K562 (cell line): Measurements from ENCODE around the gene NUB1. TPM values are rescaled to one million over a fixed set of nuclear protein-coding genes. Genes with fewer than 3 reads are reported as not detected.

Experiments used
- CREB1 ChIP-seq, 2 experiments: sonication (generic) in 1 of 2; formaldehyde crosslinking in 1 of 2; IDR thresholded peaks; 2 replicates each; pipeline versions ENCODE4 v1.6.1 to v1.8.0; 2012 to 2022; ENCODE audit warnings: inconsistent platforms in 1 of 2, mild to moderate bottlenecking in 1 of 2, missing genetic modification reagents in 1 of 2, moderate library complexity in 1 of 2
- HEY1 ChIP-seq: fragments of 250-450 bp; sonication (Bioruptor Pico); IDR thresholded peaks from 2 replicates; pipeline ENCODE4 v1.5.0; 2020; ENCODE audit warnings: mild to moderate bottlenecking, moderate library complexity, borderline replicate concordance
- HNRNPK ChIP-seq: fragments of 200-400 bp; formaldehyde crosslinking; IDR thresholded peaks from one replicate; pipeline ENCODE4 v1.6.1; 2018; ENCODE audit warnings: mild to moderate bottlenecking, low read depth, low read length; ENCODE audit not compliant: poor library complexity, severe bottlenecking
- KLF16 ChIP-seq: IDR thresholded peaks from 2 replicates; pipeline ENCODE4 v1.6.1; 2016; ENCODE audit warnings: antibody characterized with exemption
- NCOA6 ChIP-seq: fragments of 450-650 bp; IDR thresholded peaks from 2 replicates; pipeline ENCODE4 v1.6.1; 2017; ENCODE audit warnings: mild to moderate bottlenecking
- POLR2G ChIP-seq: fragments of 200-400 bp; formaldehyde crosslinking; IDR thresholded peaks from 2 replicates; pipeline ENCODE4 v1.6.1; 2017; ENCODE audit warnings: low read depth, mild to moderate bottlenecking, antibody characterized with exemption, low read length, moderate library complexity
- PTRF ChIP-seq: fragments of 450-650 bp; IDR thresholded peaks from 2 replicates; pipeline ENCODE4 v1.6.1; 2016; ENCODE audit warnings: mild to moderate bottlenecking, missing genetic modification characterization, missing compliant biosample characterization
- SMARCA4 ChIP-seq: fragments of 450-650 bp; IDR thresholded peaks from 2 replicates; pipeline ENCODE4 v1.6.1; 2016
- ZNF507 ChIP-seq: conservative IDR thresholded peaks from 2 replicates; pipeline ENCODE4 v1.6.1; 2017; ENCODE audit warnings: missing genetic modification characterization, missing compliant biosample characterization
- ZNF57 ChIP-seq: fragments of 450-650 bp; formaldehyde crosslinking; IDR thresholded peaks from 2 replicates; pipeline ENCODE4 v1.4.0; 2020; ENCODE audit warnings: mild to moderate bottlenecking, moderate library complexity
- polyA plus RNA-seq, 8 experiments: library from polyadenylated mRNA; depleted of rRNA in 4 of 8; stranded (reverse) in 5 of 8; unstranded in 3 of 8; fragments of >200 nt; fragmentation: Nextera tagmentation in 2 of 8; fragmentation: Illumina TruSeq in 1 of 8; extraction: Ambion mirVana in 2 of 8; extraction: Trizol in 1 of 8; gene quantifications; 2 replicates each; pipeline versions ENCODE4 v1.2.1 to v1.2.3, GENCODE V29; 2011 to 2014; ENCODE audit warnings: inconsistent platforms in 1 of 8, missing spikeins in 1 of 8
- total RNA-seq, 7 experiments: library from RNA; depleted of rRNA in 6 of 7; stranded (reverse); fragments of >200 nt in 6 of 7; fragmentation: Illumina TruSeq in 2 of 7; extraction: Trizol in 2 of 7; gene quantifications; 2 replicates each; pipeline versions ENCODE4 v1.2.1 to v1.2.3, GENCODE V29; 2011 to 2021; ENCODE audit warnings: low replicate concordance in 1 of 7
- TF ChIP-seq, protein P1 (sequence below): fragments of 250-450 bp; sonication (Bioruptor Pico); IDR thresholded peaks from 2 replicates; pipeline ENCODE4 v1.5.1; 2021; ENCODE audit warnings: mild to moderate bottlenecking
- TF ChIP-seq, protein P2 (sequence below): fragments of 450-650 bp; IDR thresholded peaks from 2 replicates; pipeline ENCODE4 v1.7.1; 2018; ENCODE audit warnings: mild to moderate bottlenecking, low read depth; ENCODE audit not compliant: partially characterized antibody
- TF ChIP-seq, protein P3 (sequence below): fragments of 250-450 bp; sonication (Bioruptor Pico); IDR thresholded peaks from 2 replicates; pipeline ENCODE4 v1.5.0; 2020; ENCODE audit warnings: mild to moderate bottlenecking, borderline replicate concordance
- TF ChIP-seq, protein P4 (sequence below): fragments of 250-450 bp; sonication (Bioruptor Pico); IDR thresholded peaks from 2 replicates; pipeline ENCODE4 v1.4.0; 2020

The NUB1 gene
- total and polyA plus RNA-seq, 9 of the 15 experiments (the other 6 are each of a cell fraction or from before 2014, with no cell fraction given): 43.2 to 159 (median 85.2) TPM

DNA sequence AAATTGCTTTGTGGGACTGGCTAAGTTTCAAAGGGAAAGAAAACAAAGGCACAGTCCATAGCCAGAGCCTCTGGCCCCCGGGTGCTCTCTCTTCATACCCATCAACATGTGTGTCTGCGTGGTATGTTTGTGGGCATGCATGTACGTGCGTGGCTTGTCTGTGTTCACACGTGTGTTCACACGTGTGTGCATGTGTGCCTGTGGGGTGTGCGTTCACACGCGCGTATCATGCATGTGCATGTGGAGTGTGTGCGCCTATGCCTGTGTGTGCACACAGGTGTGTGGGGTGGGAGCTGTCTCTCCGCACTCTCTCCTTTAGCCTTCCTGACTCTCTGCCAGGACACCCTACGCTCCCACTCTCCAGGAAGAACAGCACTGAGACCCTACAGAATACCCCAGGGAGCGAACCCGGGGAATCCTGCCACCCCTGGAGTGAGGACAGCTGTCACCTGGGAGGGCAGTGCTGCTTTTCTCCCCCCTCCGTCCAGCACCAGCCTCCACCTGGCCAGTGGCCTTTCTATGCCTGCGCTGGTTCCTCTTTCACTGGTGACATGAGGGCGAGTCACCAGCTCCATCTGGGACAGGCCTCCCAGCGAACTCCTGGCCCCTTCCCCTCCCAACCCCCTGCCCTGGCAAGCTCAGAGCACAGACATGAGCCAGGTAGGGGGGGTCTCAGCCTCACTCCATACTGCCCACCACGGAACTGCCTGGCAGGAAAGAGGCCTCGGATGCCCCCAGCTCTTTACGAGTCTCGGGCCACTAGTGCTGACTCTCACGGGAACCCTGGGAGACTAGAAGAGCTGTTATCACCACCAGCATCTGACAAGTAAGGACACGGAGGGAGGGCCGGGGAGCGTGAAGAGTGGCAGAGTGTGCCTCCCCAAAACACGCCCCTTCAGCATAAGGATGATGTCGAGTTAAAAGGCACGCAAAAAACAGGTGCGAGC is 51.7 kb downstream of the NUB1 start (continued):
- TF ChIP-seq, protein P1, sequence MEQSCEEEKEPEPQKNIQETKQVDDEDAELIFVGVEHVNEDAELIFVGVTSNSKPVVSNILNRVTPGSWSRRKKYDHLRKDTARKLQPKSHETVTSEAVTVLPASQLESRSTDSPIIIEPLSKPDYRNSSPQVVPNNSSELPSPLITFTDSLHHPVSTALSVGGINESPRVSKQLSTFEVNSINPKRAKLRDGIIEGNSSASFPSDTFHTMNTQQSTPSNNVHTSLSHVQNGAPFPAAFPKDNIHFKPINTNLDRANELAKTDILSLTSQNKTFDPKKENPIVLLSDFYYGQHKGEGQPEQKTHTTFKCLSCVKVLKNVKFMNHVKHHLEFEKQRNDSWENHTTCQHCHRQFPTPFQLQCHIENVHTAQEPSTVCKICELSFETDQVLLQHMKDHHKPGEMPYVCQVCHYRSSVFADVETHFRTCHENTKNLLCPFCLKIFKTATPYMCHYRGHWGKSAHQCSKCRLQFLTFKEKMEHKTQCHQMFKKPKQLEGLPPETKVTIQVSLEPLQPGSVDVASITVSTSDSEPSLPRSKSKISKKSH (CRISPR knock-in tag): no peak
- TF ChIP-seq CREB1 (IDR thresholded peaks at IDR 0.05): no peak
- TF ChIP-seq CREB1 (CRISPR knock-in tag; IDR thresholded peaks at IDR 0.05): no peak
- 0 out of 2 replicates have a peak, but pooled peaks have one; percentile 12 for TF ChIP-seq SMARCA4
- TF ChIP-seq HNRNPK: no peak
- TF ChIP-seq PTRF (tag): no peak
- no peak for TF ChIP-seq ZNF507 (tag)
- TF ChIP-seq KLF16: no peak
- TF ChIP-seq, protein P2, sequence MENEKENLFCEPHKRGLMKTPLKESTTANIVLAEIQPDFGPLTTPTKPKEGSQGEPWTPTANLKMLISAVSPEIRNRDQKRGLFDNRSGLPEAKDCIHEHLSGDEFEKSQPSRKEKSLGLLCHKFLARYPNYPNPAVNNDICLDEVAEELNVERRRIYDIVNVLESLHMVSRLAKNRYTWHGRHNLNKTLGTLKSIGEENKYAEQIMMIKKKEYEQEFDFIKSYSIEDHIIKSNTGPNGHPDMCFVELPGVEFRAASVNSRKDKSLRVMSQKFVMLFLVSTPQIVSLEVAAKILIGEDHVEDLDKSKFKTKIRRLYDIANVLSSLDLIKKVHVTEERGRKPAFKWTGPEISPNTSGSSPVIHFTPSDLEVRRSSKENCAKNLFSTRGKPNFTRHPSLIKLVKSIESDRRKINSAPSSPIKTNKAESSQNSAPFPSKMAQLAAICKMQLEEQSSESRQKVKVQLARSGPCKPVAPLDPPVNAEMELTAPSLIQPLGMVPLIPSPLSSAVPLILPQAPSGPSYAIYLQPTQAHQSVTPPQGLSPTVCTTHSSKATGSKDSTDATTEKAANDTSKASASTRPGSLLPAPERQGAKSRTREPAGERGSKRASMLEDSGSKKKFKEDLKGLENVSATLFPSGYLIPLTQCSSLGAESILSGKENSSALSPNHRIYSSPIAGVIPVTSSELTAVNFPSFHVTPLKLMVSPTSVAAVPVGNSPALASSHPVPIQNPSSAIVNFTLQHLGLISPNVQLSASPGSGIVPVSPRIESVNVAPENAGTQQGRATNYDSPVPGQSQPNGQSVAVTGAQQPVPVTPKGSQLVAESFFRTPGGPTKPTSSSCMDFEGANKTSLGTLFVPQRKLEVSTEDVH: no peak
- TF ChIP-seq ZNF57 (CRISPR knock-in tag): no peak
- TF ChIP-seq, protein P3, sequence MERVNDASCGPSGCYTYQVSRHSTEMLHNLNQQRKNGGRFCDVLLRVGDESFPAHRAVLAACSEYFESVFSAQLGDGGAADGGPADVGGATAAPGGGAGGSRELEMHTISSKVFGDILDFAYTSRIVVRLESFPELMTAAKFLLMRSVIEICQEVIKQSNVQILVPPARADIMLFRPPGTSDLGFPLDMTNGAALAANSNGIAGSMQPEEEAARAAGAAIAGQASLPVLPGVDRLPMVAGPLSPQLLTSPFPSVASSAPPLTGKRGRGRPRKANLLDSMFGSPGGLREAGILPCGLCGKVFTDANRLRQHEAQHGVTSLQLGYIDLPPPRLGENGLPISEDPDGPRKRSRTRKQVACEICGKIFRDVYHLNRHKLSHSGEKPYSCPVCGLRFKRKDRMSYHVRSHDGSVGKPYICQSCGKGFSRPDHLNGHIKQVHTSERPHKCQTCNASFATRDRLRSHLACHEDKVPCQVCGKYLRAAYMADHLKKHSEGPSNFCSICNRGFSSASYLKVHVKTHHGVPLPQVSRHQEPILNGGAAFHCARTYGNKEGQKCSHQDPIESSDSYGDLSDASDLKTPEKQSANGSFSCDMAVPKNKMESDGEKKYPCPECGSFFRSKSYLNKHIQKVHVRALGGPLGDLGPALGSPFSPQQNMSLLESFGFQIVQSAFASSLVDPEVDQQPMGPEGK (CRISPR knock-in tag): no peak
- no peak for TF ChIP-seq NCOA6
- no peak for TF ChIP-seq POLR2G
- no peak for TF ChIP-seq HEY1
- TF ChIP-seq, protein P4, sequence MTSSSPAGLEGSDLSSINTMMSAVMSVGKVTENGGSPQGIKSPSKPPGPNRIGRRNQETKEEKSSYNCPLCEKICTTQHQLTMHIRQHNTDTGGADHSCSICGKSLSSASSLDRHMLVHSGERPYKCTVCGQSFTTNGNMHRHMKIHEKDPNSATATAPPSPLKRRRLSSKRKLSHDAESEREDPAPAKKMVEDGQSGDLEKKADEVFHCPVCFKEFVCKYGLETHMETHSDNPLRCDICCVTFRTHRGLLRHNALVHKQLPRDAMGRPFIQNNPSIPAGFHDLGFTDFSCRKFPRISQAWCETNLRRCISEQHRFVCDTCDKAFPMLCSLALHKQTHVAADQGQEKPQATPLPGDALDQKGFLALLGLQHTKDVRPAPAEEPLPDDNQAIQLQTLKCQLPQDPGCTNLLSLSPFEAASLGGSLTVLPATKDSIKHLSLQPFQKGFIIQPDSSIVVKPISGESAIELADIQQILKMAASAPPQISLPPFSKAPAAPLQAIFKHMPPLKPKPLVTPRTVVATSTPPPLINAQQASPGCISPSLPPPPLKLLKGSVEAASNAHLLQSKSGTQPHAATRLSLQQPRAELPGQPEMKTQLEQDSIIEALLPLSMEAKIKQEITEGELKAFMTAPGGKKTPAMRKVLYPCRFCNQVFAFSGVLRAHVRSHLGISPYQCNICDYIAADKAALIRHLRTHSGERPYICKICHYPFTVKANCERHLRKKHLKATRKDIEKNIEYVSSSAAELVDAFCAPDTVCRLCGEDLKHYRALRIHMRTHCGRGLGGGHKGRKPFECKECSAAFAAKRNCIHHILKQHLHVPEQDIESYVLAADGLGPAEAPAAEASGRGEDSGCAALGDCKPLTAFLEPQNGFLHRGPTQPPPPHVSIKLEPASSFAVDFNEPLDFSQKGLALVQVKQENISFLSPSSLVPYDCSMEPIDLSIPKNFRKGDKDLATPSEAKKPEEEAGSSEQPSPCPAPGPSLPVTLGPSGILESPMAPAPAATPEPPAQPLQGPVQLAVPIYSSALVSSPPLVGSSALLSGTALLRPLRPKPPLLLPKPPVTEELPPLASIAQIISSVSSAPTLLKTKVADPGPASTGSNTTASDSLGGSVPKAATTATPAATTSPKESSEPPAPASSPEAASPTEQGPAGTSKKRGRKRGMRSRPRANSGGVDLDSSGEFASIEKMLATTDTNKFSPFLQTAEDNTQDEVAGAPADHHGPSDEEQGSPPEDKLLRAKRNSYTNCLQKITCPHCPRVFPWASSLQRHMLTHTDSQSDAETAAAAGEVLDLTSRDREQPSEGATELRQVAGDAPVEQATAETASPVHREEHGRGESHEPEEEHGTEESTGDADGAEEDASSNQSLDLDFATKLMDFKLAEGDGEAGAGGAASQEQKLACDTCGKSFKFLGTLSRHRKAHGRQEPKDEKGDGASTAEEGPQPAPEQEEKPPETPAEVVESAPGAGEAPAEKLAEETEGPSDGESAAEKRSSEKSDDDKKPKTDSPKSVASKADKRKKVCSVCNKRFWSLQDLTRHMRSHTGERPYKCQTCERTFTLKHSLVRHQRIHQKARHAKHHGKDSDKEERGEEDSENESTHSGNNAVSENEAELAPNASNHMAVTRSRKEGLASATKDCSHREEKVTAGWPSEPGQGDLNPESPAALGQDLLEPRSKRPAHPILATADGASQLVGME (CRISPR knock-in tag): no peak
